DND-41 (cell line): ENCODE results near the gene ORM2.

ENCODE experiments used
- ATAC-seq: fragments of 200-7000 bp; cut with Tn5 transposase; 3 replicates; pipeline ENCODE4 v1.9.1; 2021; ENCODE audit warnings: low read depth; ENCODE audit not compliant: insufficient read depth
- DNase-seq: peaks from one replicate; pipeline ENCODE4 v3.0.0-alpha.2; 2020
- H2AFZ ChIP-seq: 2 replicates; pipeline ENCODE4 v1.6.0; 2012; ENCODE audit warnings: low read depth, low read length
- H3K27ac ChIP-seq: 2 replicates; pipeline ENCODE4 v1.5.1; 2012; ENCODE audit warnings: low read length, inconsistent platforms
- H3K27me3 ChIP-seq: fragments of 200-600 bp; sonication (generic); 2 replicates; pipeline ENCODE4 v1.6.0; 2012; ENCODE audit warnings: low read length, mild to moderate bottlenecking, inconsistent platforms; ENCODE audit not compliant: insufficient read depth, poor library complexity
- H3K36me3 ChIP-seq: 2 replicates; pipeline ENCODE4 v1.5.1; 2012; ENCODE audit warnings: low read length, inconsistent platforms; ENCODE audit not compliant: insufficient read depth
- H3K4me1 ChIP-seq: 2 replicates; pipeline ENCODE4 v1.5.1; 2012; ENCODE audit warnings: mild to moderate bottlenecking, low read length; ENCODE audit not compliant: insufficient read depth
- H3K4me2 ChIP-seq: 2 replicates; pipeline ENCODE4 v1.6.0; 2012; ENCODE audit warnings: mild to moderate bottlenecking, moderate library complexity, low read length, inconsistent platforms; ENCODE audit not compliant: insufficient read depth
- H3K4me3 ChIP-seq, 2 experiments: fragments of 200-600 bp in 1 of 2; shearing (Covaris generic) in 1 of 2; 2 replicates each; pipeline ENCODE4 v1.5.1; 2012 to 2016; ENCODE audit warnings: inconsistent platforms in 2 of 2, low read length in 2 of 2, mild to moderate bottlenecking in 2 of 2, low read depth in 1 of 2, moderate library complexity in 1 of 2
- H3K79me2 ChIP-seq: 2 replicates; pipeline ENCODE4 v1.6.0; 2012; ENCODE audit warnings: low read length, inconsistent platforms; ENCODE audit not compliant: insufficient read depth
- H3K9ac ChIP-seq: 2 replicates; pipeline ENCODE4 v1.6.0; 2012; ENCODE audit warnings: low read depth, mild to moderate bottlenecking, inconsistent platforms, low read length, moderate library complexity
- H3K9me3 ChIP-seq: 2 replicates; pipeline ENCODE4 v1.5.1; 2012; ENCODE audit warnings: low read length, moderate library complexity, mild to moderate bottlenecking, inconsistent platforms; ENCODE audit not compliant: insufficient read depth, severe bottlenecking
- H4K20me1 ChIP-seq: 2 replicates; pipeline ENCODE4 v1.6.0; 2012; ENCODE audit warnings: low read length; ENCODE audit not compliant: insufficient read depth
- CTCF ChIP-seq: IDR thresholded peaks from 2 replicates; pipeline ENCODE4 v1.5.1; 2012; ENCODE audit warnings: borderline replicate concordance, low read length, moderate library complexity, mild to moderate bottlenecking; ENCODE audit not compliant: poor library complexity, severe bottlenecking; ENCODE audit errors: extremely low read depth
- EZH2 ChIP-seq: IDR thresholded peaks from 3 replicates; pipeline ENCODE4 v1.6.1; 2012; ENCODE audit warnings: borderline replicate concordance, low read depth, mild to moderate bottlenecking, moderate library complexity, low read length, inconsistent platforms; ENCODE audit not compliant: severe bottlenecking

The ORM2 gene

GRCh38 chr9:114308361-114308950 lies 21.2 kb upstream of the ORM2 start:
- Histone ChIP-seq H2AFZ (no peak overlapping the region), H3K4me1 (no peaks in the 10 kb centered on the region), H3K9ac (no peak overlapping the region), H3K79me2 (no peaks in the 10 kb centered on the region), H4K20me1 (no peaks in the 10 kb centered on the region), H3K27ac (no peak overlapping the region), H3K4me2 (no peak overlapping the region), H3K36me3 (no peaks in the 10 kb centered on the region), H3K27me3 (no peaks in the 10 kb centered on the region), H3K4me3 (no peak overlapping the region), H3K9me3 (no peaks in the 10 kb centered on the region)
- DNase-seq (no peak), ATAC-seq (no peak)
- no peak for TF ChIP-seq EZH2
- no peak for TF ChIP-seq CTCF

- H3K36me3 ChIP-seq: no peaks in the 10 kb centered on the region
- no peak overlapping the region for H3K4me2 ChIP-seq
- DNase-seq: no peak
- no peak for ATAC-seq
- no peak overlapping the region for H3K4me3 ChIP-seq
- H2AFZ ChIP-seq: no peak overlapping the region
- TF ChIP-seq CTCF: no peak
- no peak for TF ChIP-seq EZH2
- no peak overlapping the region for H3K27ac ChIP-seq
- no peaks in the 10 kb centered on the region for H4K20me1 ChIP-seq
- H3K27me3 ChIP-seq: no peaks in the 10 kb centered on the region
- H3K9ac ChIP-seq: no peak overlapping the region
- H3K4me1 ChIP-seq: no peaks in the 10 kb centered on the region
- no peaks in the 10 kb centered on the region for H3K9me3 ChIP-seq
- no peaks in the 10 kb centered on the region for H3K79me2 ChIP-seq
Measured at GRCh38 chr9:114309096-114309495, 20.6 kb upstream of the ORM2 start.

GRCh38 chr9:114310471-114311450 lies 18.9 kb upstream of the ORM2 start:
- no peaks in the 10 kb centered on the region for H3K9me3 ChIP-seq
- H3K9ac ChIP-seq: no peak overlapping the region
- no peak overlapping the region for H3K4me3 ChIP-seq
- H3K27ac ChIP-seq: no peak overlapping the region
- no peaks in the 10 kb centered on the region for H3K36me3 ChIP-seq
- H4K20me1 ChIP-seq: no peaks in the 10 kb centered on the region
- H3K4me2 ChIP-seq: no peak overlapping the region
- DNase-seq (no peak), ATAC-seq (no peak)
- no peak for TF ChIP-seq EZH2
- no peak for TF ChIP-seq CTCF
- H3K4me1 ChIP-seq: no peaks in the 10 kb centered on the region
- H3K27me3 ChIP-seq: no peaks in the 10 kb centered on the region
- H3K79me2 ChIP-seq: no peaks in the 10 kb centered on the region
- no peak overlapping the region for H2AFZ ChIP-seq
